Measurements from ENCODE around the gene TBC1D16.

Gene TBC1D16

DNA sequence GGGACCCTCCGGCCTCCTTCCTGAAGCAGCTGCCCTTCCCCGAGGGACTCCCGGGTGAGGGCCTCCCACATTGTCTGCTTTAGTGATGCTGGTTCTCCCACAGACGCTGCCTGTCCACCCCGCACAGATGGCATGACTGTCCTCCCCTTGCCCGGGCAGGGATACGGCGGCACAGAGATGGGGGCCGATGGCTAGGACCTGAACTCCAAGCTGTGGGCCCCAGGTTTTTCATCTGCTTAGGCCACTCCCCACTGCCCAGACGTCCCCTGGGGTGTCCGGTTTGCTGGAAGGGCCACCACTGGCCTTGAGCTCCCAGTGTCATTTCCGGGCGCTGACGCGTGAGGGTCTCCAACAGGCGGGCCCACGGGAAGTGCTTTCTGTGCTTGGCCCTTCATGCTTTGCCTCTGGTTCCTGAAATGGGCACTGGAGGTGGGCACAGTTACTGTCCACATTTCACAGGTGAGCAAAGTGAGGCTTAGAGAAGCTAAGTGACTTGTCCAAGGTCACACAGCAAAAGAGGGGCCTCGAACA is 109.0 kb downstream of the TBC1D16 start:
- CTCF ChIA-PET = no interaction called here
- peaks cover 59% of the 10 kb centered on the region for H3K4me1 Mint-ChIP-seq
- no peak for DNase-seq
- no peaks in the 10 kb centered on the region for H3K9me3 Mint-ChIP-seq
- H3K4me3 Mint-ChIP-seq = peak overlapping the region; percentile 38
- H3K27me3 Mint-ChIP-seq = peaks cover 55% of the 10 kb centered on the region
- peak overlapping the region; percentile 71 for H3K27ac Mint-ChIP-seq
- peaks cover 5% of the 10 kb centered on the region for H3K36me3 Mint-ChIP-seq

DNA sequence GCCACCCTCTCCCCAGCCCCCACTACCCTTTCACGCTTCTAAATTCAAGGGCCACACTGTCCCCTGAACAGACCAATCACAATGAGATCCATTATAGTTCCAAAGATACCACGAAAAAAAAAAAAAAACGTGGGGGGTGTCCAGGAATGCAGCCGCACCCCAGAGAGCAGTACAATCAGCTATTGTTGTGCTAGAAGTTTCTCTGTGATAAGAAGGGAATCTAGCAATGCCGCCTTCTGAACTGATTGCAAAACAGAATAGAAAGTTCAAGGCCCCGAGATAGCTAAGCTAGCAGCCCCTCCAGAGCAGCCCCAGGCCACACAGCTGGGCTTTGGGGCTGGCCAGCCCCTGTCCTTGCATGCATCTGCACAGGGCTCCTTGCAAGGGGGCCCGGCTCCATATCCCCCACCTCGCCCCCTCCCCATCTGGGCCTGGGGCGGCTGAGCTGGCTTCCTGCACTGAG is 109.5 kb downstream of the TBC1D16 start:
- H3K27ac Mint-ChIP-seq = no peak overlapping the region
- H3K36me3 Mint-ChIP-seq = peaks cover 5% of the 10 kb centered on the region
- H3K4me3 Mint-ChIP-seq = peak overlapping the region; percentile 10
- peaks cover 50% of the 10 kb centered on the region for H3K27me3 Mint-ChIP-seq
- no peaks in the 10 kb centered on the region for H3K9me3 Mint-ChIP-seq
- H3K4me1 Mint-ChIP-seq = peaks cover 58% of the 10 kb centered on the region
- no peak for DNase-seq
- CTCF ChIA-PET = interaction anchor here (1.7 kb wide), 1 partner anchor 115 kb away, joined by 4 read pairs; no protein-coding TSS in a partner anchor

DNA sequence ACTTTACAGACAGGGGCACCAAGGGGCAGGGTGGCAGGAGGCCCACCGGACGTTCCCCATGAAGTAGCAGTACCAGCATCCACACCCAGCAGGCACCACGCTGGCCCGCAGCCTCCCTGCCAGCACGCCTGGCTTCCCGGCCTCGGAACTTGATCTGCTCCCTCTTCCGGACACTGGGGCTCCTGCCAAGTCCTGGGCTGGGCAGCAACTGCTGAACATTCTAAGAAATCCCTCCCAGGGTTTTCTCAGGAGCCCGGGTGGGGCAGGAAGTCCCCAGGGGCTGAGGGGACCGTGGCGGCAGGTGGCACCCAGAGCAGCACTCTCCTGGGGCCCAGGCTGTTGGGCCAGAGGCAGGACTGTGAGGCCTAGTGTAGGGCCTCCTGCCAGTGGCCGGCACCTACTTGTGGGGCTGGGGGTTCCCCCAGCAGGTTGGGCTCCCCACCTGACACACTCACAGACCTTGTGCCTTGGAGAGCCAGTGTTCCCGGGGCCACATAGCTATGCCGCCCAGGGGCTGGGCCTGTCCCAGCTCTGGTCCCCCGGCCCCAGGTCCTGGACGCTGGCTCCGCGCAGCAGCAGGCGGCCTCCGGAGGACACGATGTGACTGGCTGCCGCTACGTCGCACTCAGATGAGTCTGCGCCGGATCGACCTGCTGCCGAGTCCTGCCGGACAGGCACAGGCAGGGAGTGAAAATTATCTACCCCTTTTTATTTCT is 110.3 kb downstream of the TBC1D16 start:
- no peaks in the 10 kb centered on the region for H3K9me3 Mint-ChIP-seq
- peaks cover 56% of the 10 kb centered on the region for H3K4me1 Mint-ChIP-seq

DNA sequence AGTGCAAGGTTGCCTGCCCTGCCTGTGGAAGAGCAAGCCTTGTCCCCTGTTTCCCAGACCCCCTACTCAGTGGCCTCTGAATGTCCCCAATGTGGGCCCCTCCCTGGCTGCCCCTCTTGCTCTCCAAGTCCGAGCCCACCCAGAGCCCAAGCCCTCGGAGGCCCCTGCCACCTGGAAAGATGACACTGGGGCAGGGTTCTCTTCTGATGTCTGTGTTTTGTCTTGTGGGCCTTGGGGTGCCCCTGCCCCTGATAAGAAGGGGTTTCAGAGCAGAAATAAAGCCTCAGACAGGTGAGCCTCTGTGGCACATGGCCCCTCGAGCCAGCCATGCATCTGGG is 111.1 kb downstream of the TBC1D16 start:
- peaks cover 56% of the 10 kb centered on the region for H3K4me1 Mint-ChIP-seq
- DNase-seq = no peak
- CTCF ChIA-PET = interaction anchor here (1.2 to 1.7 kb wide), 2 partner anchors 35 to 114 kb away, joined by 3 to 4 read pairs; no protein-coding TSS in a partner anchor
- peak overlapping the region; percentile 63 for H3K4me3 Mint-ChIP-seq
- H3K36me3 Mint-ChIP-seq = peaks cover 5% of the 10 kb centered on the region
- H3K9me3 Mint-ChIP-seq = no peaks in the 10 kb centered on the region
- peaks cover 42% of the 10 kb centered on the region for H3K27me3 Mint-ChIP-seq
- peak overlapping the region; percentile 80 for H3K27ac Mint-ChIP-seq

More for the DNA sequence above, 110.3 kb downstream of the TBC1D16 start:
- DNase-seq = peak; percentile 52
- H3K36me3 Mint-ChIP-seq = peaks cover 5% of the 10 kb centered on the region
- H3K27me3 Mint-ChIP-seq = peaks cover 47% of the 10 kb centered on the region
- peak overlapping the region; percentile 63 for H3K4me3 Mint-ChIP-seq
- H3K27ac Mint-ChIP-seq = peak overlapping the region; percentile 80
- CTCF ChIA-PET = interaction anchor here (1.7 kb wide), 1 partner anchor 115 kb away, joined by 4 read pairs; no protein-coding TSS in a partner anchor

DNA sequence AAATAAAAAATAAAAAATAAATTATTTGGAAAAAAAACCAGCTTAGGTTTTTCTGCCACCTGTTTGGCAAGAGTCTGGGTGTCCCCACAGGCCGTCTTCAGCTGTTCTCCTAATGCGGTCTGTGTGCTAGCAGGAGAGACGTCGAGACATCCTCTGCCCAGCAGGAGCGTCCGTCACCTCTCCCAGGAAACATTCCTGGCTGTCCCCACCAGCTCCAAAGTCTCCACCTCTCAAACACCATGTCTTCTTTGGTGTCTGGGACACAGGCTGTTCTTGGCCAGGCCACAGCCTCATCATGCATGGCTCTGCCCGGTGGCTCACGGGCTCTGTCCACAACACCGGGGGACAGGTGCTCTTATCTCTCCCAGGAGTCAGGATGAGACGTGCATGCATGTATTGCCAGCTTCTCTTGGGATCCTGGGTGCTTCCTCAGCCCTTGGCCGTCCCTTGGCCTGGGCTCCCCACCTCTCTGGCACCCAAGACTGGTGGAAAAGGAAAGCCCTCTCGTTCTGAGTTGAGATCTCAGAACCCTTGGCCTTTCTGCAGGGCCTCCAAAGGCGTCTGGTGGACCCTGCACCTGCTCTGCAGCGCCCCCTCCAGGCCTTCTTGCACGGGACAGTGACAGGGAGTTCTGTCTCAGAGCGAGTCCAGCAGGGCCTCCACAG is 111.6 kb downstream of the TBC1D16 start:
- Mint-ChIP-seq H3K9me3 (no peaks in the 10 kb centered on the region), H3K27me3 (peaks cover 41% of the 10 kb centered on the region), H3K27ac (no peak overlapping the region), H3K4me3 (peak overlapping the region; percentile 63), H3K4me1 (peaks cover 56% of the 10 kb centered on the region), H3K36me3 (peaks cover 5% of the 10 kb centered on the region)
- DNase-seq = peak; percentile 69
- CTCF ChIA-PET = interaction anchor here (1.0 to 1.7 kb wide), 5 partner anchors 14 to 178 kb away, joined by 3 to 5 read pairs (median 4); no protein-coding TSS in a partner anchor

DNA sequence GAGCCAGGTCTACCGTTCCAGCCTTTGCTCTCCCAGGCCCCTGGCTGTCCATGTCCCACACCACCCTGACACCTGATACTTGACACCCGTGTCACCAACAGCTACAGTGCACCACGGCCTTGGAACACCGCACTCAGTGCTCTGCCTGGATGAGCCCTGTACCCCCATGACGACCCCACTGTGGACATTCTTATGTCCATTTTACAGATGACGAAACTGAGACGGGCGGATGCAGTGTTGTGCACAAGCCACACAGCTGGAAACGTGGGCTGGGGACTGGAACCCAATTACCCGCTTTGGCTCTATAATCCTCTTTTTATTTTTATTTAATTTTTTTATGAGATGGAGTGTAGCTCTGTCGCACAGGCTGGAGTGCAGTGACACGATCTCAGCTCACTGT is 112.9 kb downstream of the TBC1D16 start:
- H3K36me3 Mint-ChIP-seq = peaks cover 5% of the 10 kb centered on the region
- DNase-seq = no peak
- no peak overlapping the region for H3K27ac Mint-ChIP-seq
- peaks cover 42% of the 10 kb centered on the region for H3K27me3 Mint-ChIP-seq
- H3K9me3 Mint-ChIP-seq = no peaks in the 10 kb centered on the region
- no peak overlapping the region for H3K4me3 Mint-ChIP-seq
- CTCF ChIA-PET = interaction anchor here (1.0 to 1.6 kb wide), 2 partner anchors 148 to 177 kb away, joined by 4 to 5 read pairs; no protein-coding TSS in a partner anchor
- H3K4me1 Mint-ChIP-seq = peaks cover 44% of the 10 kb centered on the region

DNA sequence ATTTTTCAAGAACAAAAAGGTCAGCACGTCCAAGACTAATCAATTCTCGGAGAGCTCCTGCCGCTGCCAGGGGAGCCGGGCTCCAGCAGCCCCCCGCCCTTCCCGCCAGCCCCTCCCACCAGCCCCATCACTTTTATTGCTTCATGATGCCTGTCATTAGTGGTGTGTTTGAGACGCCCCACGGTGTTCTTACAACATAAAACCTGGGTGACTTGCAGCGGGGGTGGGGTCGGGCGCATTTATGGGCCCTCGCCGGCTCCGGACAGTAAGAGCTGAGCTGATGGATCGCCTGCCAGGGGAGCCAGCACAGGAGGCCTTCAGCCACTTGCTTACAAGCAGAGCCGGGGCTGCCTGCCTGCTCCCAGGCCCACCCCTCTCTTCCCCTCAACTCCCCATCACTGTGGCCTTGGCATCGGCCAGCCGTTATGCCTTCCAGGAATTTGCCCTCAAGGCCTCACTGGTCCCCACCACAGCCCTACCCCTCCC is 113.5 kb downstream of the TBC1D16 start:
- Mint-ChIP-seq H3K9me3 (no peaks in the 10 kb centered on the region), H3K36me3 (peaks cover 5% of the 10 kb centered on the region), H3K27me3 (peaks cover 42% of the 10 kb centered on the region), H3K4me1 (peaks cover 37% of the 10 kb centered on the region), H3K27ac (no peak overlapping the region), H3K4me3 (no peak overlapping the region)
- CTCF ChIA-PET = no interaction called here
- DNase-seq = no peak

DNA sequence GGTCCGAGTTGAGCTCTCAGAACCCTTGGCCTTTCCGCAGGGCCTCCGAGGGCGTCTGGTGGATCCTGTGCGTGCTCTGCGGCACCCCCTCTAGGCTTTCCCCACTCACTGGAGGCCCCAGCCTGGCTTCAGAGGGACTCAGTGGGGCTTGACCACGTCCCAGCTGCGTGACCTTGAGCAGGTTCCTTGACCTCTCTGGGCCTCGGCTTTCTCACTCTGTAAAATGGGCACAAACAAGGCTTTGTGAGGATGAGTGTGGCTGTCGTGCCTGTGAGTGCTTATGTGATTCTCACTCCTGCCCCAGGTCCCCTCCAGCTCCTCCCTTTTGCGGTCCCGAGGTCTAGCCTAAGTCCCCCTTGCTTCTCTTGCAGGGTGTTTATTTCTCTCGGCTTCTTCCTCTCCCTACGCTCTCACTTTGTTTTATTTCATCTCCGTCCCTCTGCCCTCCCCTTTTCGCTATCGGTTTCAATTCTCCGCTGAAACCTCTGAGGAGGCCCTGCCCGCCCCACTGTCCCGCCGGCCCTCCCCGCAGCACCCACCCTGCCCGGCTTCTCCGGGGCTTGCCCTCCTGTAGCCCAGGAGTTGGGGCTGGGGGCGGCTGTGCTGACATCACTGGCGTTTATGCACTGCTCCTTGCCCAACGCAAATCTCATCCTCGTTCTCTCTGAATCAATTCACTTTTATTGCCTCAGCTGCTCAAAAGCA is 114.1 kb downstream of the TBC1D16 start:
- peaks cover 5% of the 10 kb centered on the region for H3K36me3 Mint-ChIP-seq
- no peaks in the 10 kb centered on the region for H3K9me3 Mint-ChIP-seq
- H3K4me3 Mint-ChIP-seq = no peak overlapping the region
- H3K27ac Mint-ChIP-seq = peak overlapping the region; percentile 82
- DNase-seq = no peak
- H3K4me1 Mint-ChIP-seq = peaks cover 31% of the 10 kb centered on the region
- CTCF ChIA-PET = no interaction called here
- H3K27me3 Mint-ChIP-seq = peaks cover 45% of the 10 kb centered on the region

DNA sequence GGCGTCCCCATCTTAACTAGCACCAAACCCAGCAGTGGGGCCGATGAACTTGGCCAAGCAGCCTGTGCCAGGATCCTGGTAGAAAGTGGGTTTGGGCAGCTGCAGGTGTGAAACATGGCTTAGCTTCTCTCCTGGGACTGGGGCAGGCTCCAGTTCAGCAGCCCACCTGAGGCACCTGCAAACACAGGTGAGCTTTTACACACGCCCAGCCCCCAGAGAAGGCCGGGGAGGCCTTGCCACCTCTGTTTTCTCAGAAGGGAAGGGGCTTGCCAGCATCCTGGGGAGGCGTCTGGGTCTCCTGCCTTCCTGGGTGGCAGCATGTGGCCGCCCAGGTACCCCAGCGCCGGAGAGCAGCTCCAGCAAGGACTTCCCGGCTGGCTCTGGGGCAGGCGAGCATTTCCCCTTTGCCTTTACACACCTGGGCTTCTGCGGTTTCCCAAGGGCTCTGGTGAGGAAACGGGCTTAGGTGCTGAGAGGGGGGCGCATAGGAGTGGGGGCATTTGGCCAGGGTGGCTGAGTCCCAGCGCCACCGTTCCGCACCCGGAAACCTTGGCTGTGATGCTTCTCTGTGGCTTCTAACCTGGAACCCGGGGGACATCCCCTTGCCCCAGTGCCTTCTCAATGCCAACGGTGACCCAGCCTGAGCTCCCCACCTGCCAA is 114.8 kb downstream of the TBC1D16 start:
- Mint-ChIP-seq H3K36me3 (peaks cover 5% of the 10 kb centered on the region), H3K4me3 (no peak overlapping the region), H3K4me1 (peaks cover 25% of the 10 kb centered on the region), H3K9me3 (no peaks in the 10 kb centered on the region), H3K27me3 (peaks cover 47% of the 10 kb centered on the region), H3K27ac (no peak overlapping the region)
- CTCF ChIA-PET = no interaction called here
- DNase-seq = no peak

DNA sequence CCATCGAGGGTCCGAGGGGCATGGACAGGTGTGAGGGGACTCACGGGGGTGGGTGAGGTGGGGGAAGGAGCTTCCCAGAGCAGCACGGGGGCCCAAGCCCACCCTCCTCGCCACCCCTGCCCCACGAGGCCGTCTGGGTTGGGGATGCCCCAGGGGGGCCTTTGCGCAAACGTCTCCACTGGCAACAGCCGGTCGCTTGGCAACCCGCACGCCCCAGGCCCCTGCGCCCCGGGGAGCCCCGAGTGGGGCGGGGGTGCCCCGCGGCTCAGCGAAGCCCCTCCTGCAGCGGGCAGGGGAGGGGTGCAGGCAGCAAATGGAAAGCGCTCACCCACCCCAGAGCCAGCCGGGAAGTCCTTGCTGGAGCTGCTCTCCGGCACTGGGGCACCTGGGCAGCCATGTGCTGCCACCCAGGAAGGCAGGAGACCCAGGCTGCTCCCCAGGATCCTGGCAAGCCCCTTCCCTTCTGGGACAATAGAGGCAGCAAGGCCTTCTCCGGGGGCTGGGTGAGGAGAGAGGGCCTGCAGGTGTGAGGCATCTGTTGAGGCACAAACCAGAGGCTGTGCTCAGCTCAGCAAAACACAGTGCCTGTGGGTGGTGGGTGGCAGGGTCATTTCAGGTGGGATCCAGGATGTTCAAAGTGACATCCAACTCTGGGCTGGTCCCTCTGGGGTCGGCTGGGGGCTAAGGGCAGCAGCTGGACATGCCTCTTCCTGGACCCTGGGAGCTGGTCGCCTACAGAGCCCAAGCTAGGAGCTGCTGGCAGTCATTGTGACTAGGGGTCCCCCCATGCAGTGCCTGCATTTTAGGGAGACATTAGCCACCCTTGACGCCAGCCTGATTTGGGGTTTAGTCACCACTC is 115.6 kb downstream of the TBC1D16 start:
- Mint-ChIP-seq H3K4me1 (peaks cover 17% of the 10 kb centered on the region), H3K9me3 (no peaks in the 10 kb centered on the region), H3K27me3 (peaks cover 54% of the 10 kb centered on the region), H3K4me3 (no peak overlapping the region), H3K27ac (no peak overlapping the region), H3K36me3 (peaks cover 5% of the 10 kb centered on the region)
- no peak for DNase-seq
- CTCF ChIA-PET = no interaction called here

DNA sequence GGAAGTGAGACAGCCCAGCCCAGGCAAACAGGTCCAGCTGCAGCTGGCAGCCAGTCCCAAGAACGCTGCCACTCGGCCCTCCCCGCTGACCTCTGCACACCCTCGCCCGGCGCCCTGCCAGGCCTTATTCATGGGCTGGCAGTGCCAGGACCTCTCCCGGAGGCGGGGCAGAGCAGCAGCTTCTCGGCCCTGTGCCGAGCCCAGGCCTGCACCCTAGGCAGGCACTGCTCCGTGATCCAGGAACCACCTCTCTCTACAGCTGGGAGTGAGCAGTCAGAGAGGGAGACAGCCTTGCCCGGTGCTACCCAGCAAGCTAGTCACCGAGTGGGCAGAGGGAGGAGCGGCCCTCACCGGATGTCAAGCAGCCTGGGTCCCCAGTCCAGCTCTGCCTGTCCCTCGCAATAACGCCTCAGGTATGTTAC is 116.5 kb downstream of the TBC1D16 start:
- Mint-ChIP-seq H3K27ac (no peak overlapping the region), H3K9me3 (no peaks in the 10 kb centered on the region), H3K4me3 (no peak overlapping the region), H3K36me3 (peaks cover under 1% of the 10 kb centered on the region), H3K4me1 (peaks cover 8% of the 10 kb centered on the region), H3K27me3 (peaks cover 59% of the 10 kb centered on the region)
- CTCF ChIA-PET = no interaction called here
- DNase-seq = no peak

DNA sequence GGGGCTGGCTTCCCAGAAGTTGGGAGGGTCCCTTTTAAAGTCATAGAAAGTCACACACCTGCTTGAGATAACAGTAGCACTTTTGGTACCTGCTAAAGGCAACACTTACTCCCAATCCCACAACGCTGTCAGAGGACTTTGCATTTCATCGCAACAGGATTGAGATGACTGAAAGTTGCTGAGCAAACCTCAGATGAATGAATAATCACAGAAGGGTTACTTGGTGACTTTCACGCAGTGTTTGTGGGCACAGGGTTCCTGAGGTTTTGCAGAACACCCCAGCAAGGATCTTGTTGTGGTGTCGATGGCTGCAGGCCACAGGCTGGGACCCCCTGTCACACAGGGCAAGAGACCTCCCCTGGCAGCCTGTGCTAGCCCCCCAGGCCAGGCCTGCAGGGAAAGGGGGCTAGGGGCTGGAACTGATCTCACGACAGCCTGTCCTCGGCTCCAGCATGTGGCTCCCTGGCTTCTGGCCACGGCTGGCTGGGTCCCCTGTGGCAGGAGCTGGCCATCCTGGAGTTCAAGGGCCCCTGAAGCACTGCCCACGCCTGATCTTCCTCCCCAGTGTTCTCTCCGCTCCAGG is 117.0 kb downstream of the TBC1D16 start:
- no peaks in the 10 kb centered on the region for H3K36me3 Mint-ChIP-seq
- H3K27me3 Mint-ChIP-seq = peaks cover 61% of the 10 kb centered on the region
- no peak for DNase-seq
- no peak overlapping the region for H3K27ac Mint-ChIP-seq
- peaks cover 5% of the 10 kb centered on the region for H3K4me1 Mint-ChIP-seq
- no peaks in the 10 kb centered on the region for H3K9me3 Mint-ChIP-seq
- CTCF ChIA-PET = no interaction called here
- no peak overlapping the region for H3K4me3 Mint-ChIP-seq
